Aorta (tissue), 5 donors: ENCODE data around the gene POLR1D. TPM values are rescaled to one million over a fixed set of nuclear protein-coding genes. Genes with fewer than 3 reads are reported as not detected.

ENCODE experiments used
- ATAC-seq: fragments of 200-7000 bp; cut with Tn5 transposase; one replicate; pipeline ENCODE4 v1.9.1; 2022; ENCODE audit warnings: moderate library complexity; ENCODE audit not compliant: low FRiP score
- DNase-seq, 2 donors: peaks; one replicate each; pipeline ENCODE4 v3.0.0-alpha.2; 2020
- H3K27ac ChIP-seq, 2 donors: one replicate each; pipeline ENCODE4 v1.5.1; 2013; ENCODE audit warnings: low read length in 2 of 2, mild to moderate bottlenecking in 2 of 2, moderate library complexity in 2 of 2, control low read depth in 1 of 2, inconsistent platforms in 1 of 2, low read depth in 1 of 2
- H3K27me3 ChIP-seq, 2 donors: one replicate each; pipeline ENCODE4 v1.6.1; 2013; ENCODE audit warnings: control low read depth in 1 of 2, low read length in 1 of 2, mild to moderate bottlenecking in 1 of 2, moderate library complexity in 1 of 2; ENCODE audit not compliant: insufficient read depth in 2 of 2, control insufficient read depth in 1 of 2
- H3K36me3 ChIP-seq, 2 donors: one replicate each; pipeline ENCODE4 v1.6.1; 2013; ENCODE audit warnings: control low read depth in 1 of 2, low read length in 1 of 2, mild to moderate bottlenecking in 1 of 2; ENCODE audit not compliant: insufficient read depth in 2 of 2, control insufficient read depth in 1 of 2
- H3K4me1 ChIP-seq, 2 donors: one replicate each; pipeline ENCODE4 v1.6.1; 2013; ENCODE audit warnings: low read length in 2 of 2, control low read depth in 1 of 2, mild to moderate bottlenecking in 1 of 2, moderate library complexity in 1 of 2; ENCODE audit not compliant: insufficient read depth in 2 of 2, control insufficient read depth in 1 of 2
- H3K4me3 ChIP-seq, 2 donors: one replicate each; pipeline ENCODE4 v1.5.1; 2013; ENCODE audit warnings: low read length in 2 of 2, control low read depth in 1 of 2, mild to moderate bottlenecking in 1 of 2
- H3K9me3 ChIP-seq: one replicate; pipeline ENCODE4 v1.6.1; 2013; ENCODE audit warnings: mild to moderate bottlenecking, low read length; ENCODE audit not compliant: control insufficient read depth
- WGBS, 2 donors: extraction: QIAGEN DNeasy Blood & Tissue Kit; methylation state at CpG; one replicate each; pipeline ENCODE4 v1.1.7; 2013; 5-methylcytosine and 5-hydroxymethylcytosine counted together
- intact Hi-C, 2 donors: fragments of 100-400 bp; cut with DNase I; formaldehyde crosslinking; loops; one replicate each; pipeline versions ENCODE4 v1.14.2 to v1.15.0; 2022
- polyA plus RNA-seq, 2 donors: library from polyadenylated mRNA; stranded (reverse); fragments of 200-250 nt; gene quantifications; one replicate each; pipeline ENCODE4 v1.2.3, GENCODE V29; 2013
- total RNA-seq, 2 donors: library from RNA; stranded (reverse); fragmentation: NEBNext Ultra II Directional; extraction: Animal tissue kit (Norgen Biotek cat#: 25700); gene quantifications; one replicate each; pipeline ENCODE4 v1.2.1, GENCODE V29; 2021
- donor health status: healthy with polysubstance abuse.
- donor health status: Bipolar disorder and iron deficiency.
- donor health status: DM: no; HTN: no; CAD: no.
- donor health status: DM: no; HTN: no; CAD: no.
- donor health status: DM: yes; HTN: yes; CAD: no.

POLR1D gene
- total and polyA plus RNA-seq, 4 donors: 63.3 to 119 (median 101) TPM

- Histone ChIP-seq H3K36me3 (no peaks in the 10 kb centered on the region), H3K9me3 (no peaks in the 10 kb centered on the region), H3K27ac (no peak overlapping the region), H3K4me1 (peaks cover 2% of the 10 kb centered on the region in 2 donors), H3K4me3 (no peak overlapping the region), H3K27me3 (no peaks in the 10 kb centered on the region)
- DNase-seq (no peak), ATAC-seq (no peak)
- intact Hi-C loops: no loop called here
- 94 to 99% methylated on average over 1 of the region's 1 CpG for WGBS, 2 donors
Measured at GRCh38 chr13:27588405-27588804, 33.3 kb upstream of the POLR1D start.

GRCh38 chr13:27592865-27593264, 28.8 kb upstream of the POLR1D start:
- no peak for DNase-seq
- no peaks in the 10 kb centered on the region for H3K9me3 ChIP-seq
- no peak overlapping the region for H3K4me3 ChIP-seq

GRCh38 chr13:27593267-27593666, 28.4 kb upstream of the POLR1D start:
- H3K27ac ChIP-seq: no peak overlapping the region
- WGBS, 2 donors: 82% methylated on average over 3 of the region's 3 CpGs
- ATAC-seq (no peak), DNase-seq (no peak)
- H3K9me3 ChIP-seq: no peaks in the 10 kb centered on the region
- intact Hi-C loops: no loop called here
- H3K4me1 ChIP-seq: no peaks in the 10 kb centered on the region
- no peak overlapping the region for H3K4me3 ChIP-seq
- H3K27me3 ChIP-seq: no peaks in the 10 kb centered on the region
- no peaks in the 10 kb centered on the region for H3K36me3 ChIP-seq

More at GRCh38 chr13:27592865-27593264, 28.8 kb upstream of the POLR1D start:
- Histone ChIP-seq H3K27ac (no peak overlapping the region), H3K4me1 (no peaks in the 10 kb centered on the region), H3K36me3 (no peaks in the 10 kb centered on the region), H3K27me3 (no peaks in the 10 kb centered on the region)
- ATAC-seq: no peak
- intact Hi-C loops: no loop called here

- intact Hi-C loops: no loop called here
- H3K4me3 ChIP-seq: no peak overlapping the region
- ATAC-seq: no peak
- H3K4me1 ChIP-seq: no peaks in the 10 kb centered on the region
- 93 to 96% methylated on average over 2 of the region's 2 CpGs for WGBS, 2 donors
- H3K36me3 ChIP-seq: no peaks in the 10 kb centered on the region
- H3K27ac ChIP-seq: no peak overlapping the region
- DNase-seq: no peak
- H3K27me3 ChIP-seq: no peaks in the 10 kb centered on the region
- no peaks in the 10 kb centered on the region for H3K9me3 ChIP-seq
Measured at GRCh38 chr13:27595055-27595811, 26.5 kb upstream of the POLR1D start.

- H3K9me3 ChIP-seq: no peaks in the 10 kb centered on the region
- H3K27me3 ChIP-seq: no peaks in the 10 kb centered on the region
- no peak overlapping the region for H3K4me3 ChIP-seq
- no peaks in the 10 kb centered on the region for H3K4me1 ChIP-seq
- no peak for ATAC-seq
- no peaks in the 10 kb centered on the region for H3K36me3 ChIP-seq
- H3K27ac ChIP-seq: no peak overlapping the region
- intact Hi-C loops: no loop called here
- DNase-seq: no peak
Measured at GRCh38 chr13:27599096-27599495, 22.6 kb upstream of the POLR1D start.

- no peak for DNase-seq
- WGBS, 2 donors: 70 to 72% methylated on average over 5 of the region's 5 CpGs
- intact Hi-C loops: no loop called here
- Histone ChIP-seq H3K9me3 (no peaks in the 10 kb centered on the region), H3K4me1 (peaks cover 0 to 1% of the 10 kb centered on the region in 2 donors), H3K4me3 (no peak overlapping the region), H3K36me3 (no peaks in the 10 kb centered on the region), H3K27ac (no peak overlapping the region), H3K27me3 (no peaks in the 10 kb centered on the region)
- ATAC-seq: no peak
Measured at GRCh38 chr13:27599845-27600553, 21.7 kb upstream of the POLR1D start.

GRCh38 chr13:27600711-27601110, 21.0 kb upstream of the POLR1D start:
- Histone ChIP-seq H3K27me3 (no peaks in the 10 kb centered on the region), H3K4me1 (peaks cover 0 to 4% of the 10 kb centered on the region in 2 donors), H3K9me3 (no peaks in the 10 kb centered on the region), H3K4me3 (no peak overlapping the region), H3K27ac (no peak overlapping the region), H3K36me3 (no peaks in the 10 kb centered on the region)
- DNase-seq (no peak), ATAC-seq (no peak)
- intact Hi-C loops: no loop called here
- WGBS, 2 donors: 84 to 96% methylated on average over 1 of the region's 1 CpG

- peaks cover 0 to 4% of the 10 kb centered on the region in 2 donors for H3K4me1 ChIP-seq
- H3K27me3 ChIP-seq: no peaks in the 10 kb centered on the region
- H3K4me3 ChIP-seq: no peak overlapping the region
- WGBS, 2 donors: 94 to 97% methylated on average over 2 of the region's 2 CpGs
- no peak for DNase-seq
- ATAC-seq: no peak
- H3K36me3 ChIP-seq: no peaks in the 10 kb centered on the region
- no peak overlapping the region for H3K27ac ChIP-seq
- H3K9me3 ChIP-seq: no peaks in the 10 kb centered on the region
- intact Hi-C loops: no loop called here
Measured at GRCh38 chr13:27601208-27601607, 20.5 kb upstream of the POLR1D start.

GRCh38 chr13:27601803-27602202, 19.9 kb upstream of the POLR1D start:
- DNase-seq (no peak), ATAC-seq (no peak)
- Histone ChIP-seq H3K27me3 (no peaks in the 10 kb centered on the region), H3K9me3 (no peaks in the 10 kb centered on the region), H3K27ac (no peak overlapping the region), H3K4me1 (peaks cover 0 to 7% of the 10 kb centered on the region in 2 donors), H3K36me3 (no peaks in the 10 kb centered on the region), H3K4me3 (no peak overlapping the region)
- intact Hi-C loops: no loop called here
- 98% methylated on average over 2 of the region's 2 CpGs for WGBS, 2 donors
